ENCODE measurements around the gene KLHDC4.
"Not testable (repeated sequence)": the region's sequence is repeated elsewhere in the genome, so short reads cannot be mapped to it uniquely, and the experiment has no call there.

DNA sequence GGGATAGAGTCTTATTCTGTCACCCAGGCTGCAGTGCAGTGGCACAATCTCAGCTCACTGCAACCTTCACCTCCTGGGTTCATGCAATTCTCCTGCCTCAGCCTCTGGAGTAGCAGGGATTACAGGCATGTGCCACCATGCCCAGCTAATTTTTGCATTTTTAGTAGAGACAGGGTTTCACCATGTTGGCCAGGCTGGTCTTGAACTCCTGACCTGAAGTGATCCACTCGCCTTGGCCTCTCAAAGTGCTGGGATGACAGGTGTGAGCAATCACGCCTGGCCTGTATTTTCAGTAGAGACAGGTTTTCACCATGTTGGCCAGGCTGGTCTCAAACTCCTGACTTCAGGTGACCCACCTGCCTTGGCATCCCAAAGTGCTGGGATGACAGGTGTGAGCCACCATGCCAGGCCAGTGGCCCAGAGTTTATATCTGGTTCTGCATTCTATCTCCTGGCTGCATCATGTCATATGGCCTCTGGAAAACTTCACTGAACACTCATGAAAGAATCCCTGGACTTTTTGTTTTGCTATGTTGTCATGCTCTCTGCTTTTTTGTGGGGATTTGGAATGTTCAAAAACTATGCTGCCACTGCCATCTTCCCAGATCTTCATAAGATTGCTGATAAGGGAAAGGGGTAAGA, 21.8 kb upstream of the KLHDC4 start:
- TF ChIP-seq, protein P1, sequence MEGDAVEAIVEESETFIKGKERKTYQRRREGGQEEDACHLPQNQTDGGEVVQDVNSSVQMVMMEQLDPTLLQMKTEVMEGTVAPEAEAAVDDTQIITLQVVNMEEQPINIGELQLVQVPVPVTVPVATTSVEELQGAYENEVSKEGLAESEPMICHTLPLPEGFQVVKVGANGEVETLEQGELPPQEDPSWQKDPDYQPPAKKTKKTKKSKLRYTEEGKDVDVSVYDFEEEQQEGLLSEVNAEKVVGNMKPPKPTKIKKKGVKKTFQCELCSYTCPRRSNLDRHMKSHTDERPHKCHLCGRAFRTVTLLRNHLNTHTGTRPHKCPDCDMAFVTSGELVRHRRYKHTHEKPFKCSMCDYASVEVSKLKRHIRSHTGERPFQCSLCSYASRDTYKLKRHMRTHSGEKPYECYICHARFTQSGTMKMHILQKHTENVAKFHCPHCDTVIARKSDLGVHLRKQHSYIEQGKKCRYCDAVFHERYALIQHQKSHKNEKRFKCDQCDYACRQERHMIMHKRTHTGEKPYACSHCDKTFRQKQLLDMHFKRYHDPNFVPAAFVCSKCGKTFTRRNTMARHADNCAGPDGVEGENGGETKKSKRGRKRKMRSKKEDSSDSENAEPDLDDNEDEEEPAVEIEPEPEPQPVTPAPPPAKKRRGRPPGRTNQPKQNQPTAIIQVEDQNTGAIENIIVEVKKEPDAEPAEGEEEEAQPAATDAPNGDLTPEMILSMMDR (IDR thresholded peaks at IDR 0.05), result not testable (repeated sequence)
- TF ChIP-seq EZH2 (IDR thresholded peaks at IDR 0.05; ENCODE audit: borderline replicate concordance, insufficient read depth, low read depth, low read length, poor library complexity, severe bottlenecking), result not testable (repeated sequence)

Measured in B cell (primary cell).